HG03432 (cell line): ENCODE measurements around the gene TMEM184A.
A peak's percentile ranks its signal among the peaks of the same experiment; 100 is the strongest.

Experiments used
- ATAC-seq: cut with Tn5 transposase; IDR thresholded peaks from one replicate; pipeline ENCODE4 v1.9.1; 2021; ENCODE audit warnings: mild to moderate bottlenecking, moderate library complexity; ENCODE audit not compliant: unreplicated experiment

The TMEM184A gene

DNA sequence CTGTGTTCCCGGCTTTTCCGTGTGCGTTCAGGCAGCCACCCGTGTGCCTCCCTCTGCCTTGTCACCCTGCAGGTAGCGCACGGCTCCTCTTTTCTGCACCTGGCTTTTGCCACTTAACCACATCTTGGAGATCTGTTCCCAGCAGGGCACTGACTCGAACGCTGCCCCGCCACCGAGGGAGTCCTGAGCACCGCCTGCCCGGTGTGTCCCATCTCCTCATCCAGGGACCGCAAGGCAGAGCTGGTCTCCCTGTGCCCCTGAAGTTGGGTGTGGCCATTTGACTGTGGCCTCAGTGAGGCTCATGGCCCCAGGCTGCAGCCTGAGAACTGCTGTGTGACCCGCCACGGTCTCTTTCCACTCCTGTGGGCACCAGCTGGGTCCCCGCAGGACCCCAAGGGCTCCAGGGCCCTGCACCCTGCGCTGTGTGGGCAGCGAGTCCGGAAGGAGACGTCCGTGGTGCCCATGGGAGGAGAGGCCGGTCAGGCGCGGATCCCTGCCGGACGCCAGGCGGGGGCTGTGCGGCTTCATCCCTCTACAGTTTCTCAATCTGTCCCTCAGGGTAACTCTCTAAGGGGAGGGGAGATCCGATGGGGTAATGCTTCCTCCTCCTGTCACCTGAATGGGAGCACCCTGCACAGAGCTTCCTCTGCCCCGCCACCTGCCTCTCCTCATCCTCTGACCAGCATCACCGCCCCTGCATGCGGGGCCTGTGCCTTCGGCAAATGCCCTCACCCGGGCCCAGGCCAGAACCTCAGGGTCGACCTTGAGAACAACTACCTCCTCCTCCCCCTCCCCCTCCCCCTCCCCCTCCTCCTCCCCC, 50.1 kb downstream of the TMEM184A start:
- no peak for ATAC-seq

DNA sequence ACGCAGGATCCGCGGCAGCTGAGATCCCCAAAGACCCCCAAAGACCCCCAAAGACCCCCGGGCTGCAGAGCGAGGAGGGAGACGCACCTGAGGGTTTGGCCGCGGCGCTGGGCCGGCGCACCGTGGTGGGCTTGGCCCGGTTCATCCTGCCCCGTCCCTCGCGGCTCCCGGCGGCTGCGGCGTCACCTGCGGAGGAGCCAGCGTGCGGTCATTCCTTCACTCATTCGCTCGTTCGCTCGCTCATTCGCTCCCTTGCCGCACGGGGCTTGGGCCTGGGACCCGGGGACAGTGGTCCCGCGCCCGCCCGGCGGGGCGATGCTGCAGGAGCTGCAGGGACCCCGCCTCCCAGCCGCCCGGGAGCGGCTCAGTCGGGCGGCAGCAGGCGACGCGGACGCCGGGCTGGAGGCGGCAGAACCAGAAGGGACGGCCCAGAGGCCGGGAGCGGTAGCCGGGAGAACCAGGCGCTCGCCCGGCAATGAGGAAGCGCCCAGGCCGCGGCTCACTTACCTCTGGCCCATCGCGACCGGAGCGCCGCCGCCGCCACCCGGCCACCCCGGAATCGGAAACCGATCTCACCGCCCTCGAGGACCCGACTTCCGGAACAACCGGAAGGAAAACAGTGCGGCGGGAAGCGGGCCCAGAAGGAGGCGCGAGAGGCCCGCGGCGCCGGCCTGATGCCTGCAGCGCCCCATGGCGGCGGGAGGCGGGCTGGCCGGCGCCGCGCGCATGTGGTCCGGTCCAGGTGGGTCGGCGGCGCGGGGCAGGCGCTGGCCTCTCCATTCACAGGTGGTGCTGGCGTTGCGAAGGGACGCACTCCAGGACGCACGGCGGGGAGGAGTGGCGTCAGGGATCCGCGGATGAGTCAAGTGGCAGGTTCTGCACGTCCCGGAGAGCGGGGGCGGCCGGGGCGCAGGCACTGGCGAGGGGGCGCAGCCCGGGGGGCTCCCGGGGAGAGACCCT, 51.9 kb downstream of the TMEM184A start, which contains the start of gene INTS1:
TSS of gene INTS1 (minus strand) at position 574 of the 960 bp plus-strand sequence. CDS start at position 145, 429 bp downstream.
- peak; percentile 84 for ATAC-seq

DNA sequence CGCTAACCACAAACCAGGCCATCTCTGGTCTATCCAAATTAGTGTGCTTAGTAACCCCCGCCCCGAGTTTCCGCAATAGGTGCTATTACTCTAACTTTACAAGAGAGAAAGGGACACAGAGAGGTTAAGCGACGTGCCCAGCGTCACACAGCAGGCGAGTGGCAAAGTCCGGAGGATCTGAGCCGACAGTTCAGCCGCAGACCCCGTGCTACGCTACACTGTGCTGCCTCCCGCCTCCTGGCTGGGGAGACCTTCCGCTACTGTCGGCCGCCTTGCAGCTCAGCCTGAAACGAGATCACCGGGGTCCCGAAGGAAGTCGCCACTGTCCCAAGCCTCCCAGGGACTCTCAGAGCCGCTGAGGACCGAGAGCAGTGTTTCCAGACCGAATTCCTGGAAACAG, 52.6 kb downstream of the TMEM184A start:
- ATAC-seq, result no peak

DNA sequence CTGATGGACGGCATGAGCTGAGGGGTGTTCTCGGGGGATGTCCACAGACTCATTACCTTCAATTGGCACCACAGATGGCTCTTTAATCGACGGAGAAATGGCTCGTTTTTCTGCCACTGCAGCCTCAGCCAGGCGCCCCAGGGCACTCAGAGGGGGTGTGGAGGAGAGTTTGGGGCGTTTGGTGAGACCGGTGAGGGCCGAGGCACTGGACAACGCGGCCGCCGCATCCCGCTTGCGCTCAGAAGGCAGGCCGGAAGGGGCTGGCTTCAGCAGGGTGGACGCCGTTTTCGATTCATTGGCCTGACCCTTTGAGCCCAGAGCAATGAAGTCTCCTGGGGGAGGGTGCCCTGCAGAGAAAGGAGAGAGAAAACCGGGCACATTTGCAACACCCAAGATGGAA, 53.2 kb downstream of the TMEM184A start:
- ATAC-seq, result no peak

DNA sequence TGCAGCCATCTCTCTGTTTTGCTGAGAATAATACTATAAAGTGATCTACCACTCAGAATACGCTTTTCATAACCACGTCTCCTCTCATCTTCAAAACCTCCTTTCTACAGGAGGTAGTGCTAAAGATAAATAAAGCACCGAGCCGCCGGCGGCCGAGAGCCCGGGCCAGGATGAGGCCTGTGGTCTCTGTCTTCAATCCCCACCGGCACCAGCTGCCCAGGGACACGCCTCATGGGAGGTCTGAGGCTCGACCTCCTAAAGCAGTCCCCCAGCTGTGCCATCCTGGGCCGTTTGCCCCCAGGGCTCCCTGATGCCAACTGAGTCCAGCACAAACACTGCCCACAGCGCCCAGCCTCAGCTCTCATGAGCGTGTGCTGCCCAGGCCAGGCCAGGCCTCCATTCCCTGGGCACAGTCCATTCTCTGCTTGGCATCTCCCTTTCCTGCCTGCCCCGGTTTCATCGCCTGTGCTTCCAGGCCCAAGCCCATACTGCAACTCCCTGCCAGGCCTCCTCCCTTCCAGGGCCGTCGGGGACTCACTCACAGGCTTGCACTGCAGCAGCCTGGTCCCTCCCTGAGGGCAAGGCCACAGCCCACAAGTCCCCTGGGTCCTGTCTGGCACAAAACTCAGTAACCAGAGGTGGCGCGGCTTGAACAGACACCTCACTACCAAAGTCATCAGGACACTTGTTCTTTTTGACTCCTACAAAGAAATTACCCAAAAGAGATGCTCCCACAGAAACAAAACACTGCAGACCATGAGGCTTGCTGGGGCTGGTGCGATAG, 54.3 kb downstream of the TMEM184A start:
- ATAC-seq, result no peak

DNA sequence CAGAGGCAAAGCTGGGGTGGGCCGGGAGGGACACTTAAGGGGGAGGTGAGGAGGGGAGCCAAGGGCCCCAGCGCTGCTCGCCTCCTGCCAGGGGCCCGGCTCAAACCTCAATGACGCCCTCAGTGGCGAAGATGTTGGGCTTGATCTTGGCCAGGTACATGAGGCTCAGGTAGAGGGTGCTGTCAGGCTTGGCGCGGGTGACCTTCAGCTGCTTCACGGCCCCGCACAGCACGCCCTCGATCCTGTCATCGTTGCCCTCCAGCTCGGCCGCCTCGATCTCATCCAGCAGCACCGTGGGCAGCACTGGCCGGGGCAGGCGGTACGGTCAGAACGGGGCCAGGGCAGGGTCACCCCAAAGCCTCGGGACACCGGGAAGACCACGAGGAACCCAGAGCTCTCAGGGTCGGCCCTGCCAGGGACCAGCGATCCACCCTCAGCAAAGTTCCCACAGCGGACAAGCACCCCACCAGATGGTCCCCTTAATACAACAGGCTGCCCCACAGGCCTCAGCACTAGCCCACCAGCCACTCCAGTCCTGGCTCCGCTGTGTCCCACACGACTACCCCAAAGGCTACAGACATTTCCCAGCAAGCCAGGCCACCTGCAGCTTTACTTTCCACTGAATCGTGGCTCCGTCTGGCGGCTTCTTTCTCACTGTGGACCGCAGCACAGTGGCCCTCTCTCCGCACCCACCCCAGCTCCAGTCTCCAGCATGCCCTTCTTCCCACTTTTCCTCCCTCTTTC, 55.8 kb downstream of the TMEM184A start:
- no peak for ATAC-seq

DNA sequence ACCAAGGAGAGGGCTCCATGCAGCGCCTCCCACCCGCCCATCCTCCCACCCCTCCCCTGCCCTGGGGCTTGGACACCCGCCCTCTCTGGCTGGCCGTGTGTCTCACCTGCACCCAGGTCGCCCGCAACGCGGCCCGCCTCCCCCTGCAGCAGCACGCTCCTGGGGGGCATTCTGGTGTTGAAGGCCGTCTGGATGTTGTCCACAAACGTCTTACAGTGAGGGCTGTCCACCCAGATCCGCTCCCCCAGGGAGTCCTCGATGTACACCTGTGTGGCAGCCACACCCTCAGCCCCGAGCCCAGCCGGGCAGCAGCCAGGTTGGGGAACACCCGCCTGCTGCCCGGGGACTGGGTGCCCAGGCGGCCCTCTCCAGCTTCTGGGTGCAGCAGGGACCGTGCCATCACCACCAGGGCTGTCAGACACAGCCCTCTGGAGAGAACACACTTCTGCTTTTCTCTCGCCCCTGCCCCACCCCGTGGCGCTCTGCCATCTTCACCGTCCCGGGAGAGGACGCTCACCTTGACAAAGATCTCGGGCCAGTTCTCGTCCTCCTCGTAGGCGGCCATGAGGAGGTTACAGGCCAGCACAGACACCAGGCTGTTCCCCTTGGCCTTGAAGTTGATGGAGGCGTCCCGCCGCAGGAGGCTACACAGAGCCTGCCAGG, 56.5 kb downstream of the TMEM184A start:
- ATAC-seq, result no peak

DNA sequence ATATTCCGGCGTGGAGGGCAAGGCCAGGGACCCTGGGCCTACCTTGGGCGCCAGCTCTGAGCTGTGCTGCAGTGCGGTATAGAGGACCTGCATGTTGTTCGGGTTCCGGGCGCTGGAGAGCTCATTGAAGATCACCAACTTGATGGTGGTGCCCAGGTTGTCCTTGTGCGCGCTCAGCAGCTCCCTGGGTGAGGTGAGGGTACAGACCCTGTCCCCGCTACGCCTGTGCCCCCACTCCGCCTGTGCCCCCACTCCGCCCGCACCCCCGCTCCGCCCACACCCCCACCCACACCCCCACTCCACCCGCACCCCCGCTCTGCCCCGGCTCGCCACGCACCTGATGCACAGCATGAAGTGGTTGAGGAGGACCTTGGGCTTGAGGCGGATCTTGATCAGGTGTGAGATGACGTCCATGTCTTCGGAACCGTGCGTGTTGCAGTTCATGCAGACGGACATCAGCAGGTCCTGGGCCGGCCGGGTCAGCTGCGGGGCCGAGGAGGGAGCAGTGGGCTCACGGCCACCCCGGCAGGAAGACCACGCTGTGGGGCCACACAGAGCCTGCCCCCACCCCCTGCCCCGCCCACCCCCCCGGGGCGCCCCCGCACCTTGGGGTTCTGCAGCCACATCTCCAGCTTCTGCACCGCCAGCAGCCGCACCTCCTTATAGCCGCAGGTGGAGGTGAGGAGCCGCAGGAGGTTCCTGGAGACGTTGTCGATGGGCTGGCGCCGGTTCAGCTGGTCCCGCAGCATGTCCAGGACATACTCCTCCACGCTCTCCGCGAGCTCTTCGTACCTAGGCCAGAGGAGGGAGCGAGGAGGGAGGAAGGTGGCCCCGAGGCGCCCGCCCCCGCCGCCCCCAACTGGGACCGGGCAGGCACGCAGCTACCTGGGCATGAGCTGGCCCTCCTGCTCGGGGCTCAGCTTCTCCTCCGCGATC, 57.4 kb downstream of the TMEM184A start:
- no peak for ATAC-seq

DNA sequence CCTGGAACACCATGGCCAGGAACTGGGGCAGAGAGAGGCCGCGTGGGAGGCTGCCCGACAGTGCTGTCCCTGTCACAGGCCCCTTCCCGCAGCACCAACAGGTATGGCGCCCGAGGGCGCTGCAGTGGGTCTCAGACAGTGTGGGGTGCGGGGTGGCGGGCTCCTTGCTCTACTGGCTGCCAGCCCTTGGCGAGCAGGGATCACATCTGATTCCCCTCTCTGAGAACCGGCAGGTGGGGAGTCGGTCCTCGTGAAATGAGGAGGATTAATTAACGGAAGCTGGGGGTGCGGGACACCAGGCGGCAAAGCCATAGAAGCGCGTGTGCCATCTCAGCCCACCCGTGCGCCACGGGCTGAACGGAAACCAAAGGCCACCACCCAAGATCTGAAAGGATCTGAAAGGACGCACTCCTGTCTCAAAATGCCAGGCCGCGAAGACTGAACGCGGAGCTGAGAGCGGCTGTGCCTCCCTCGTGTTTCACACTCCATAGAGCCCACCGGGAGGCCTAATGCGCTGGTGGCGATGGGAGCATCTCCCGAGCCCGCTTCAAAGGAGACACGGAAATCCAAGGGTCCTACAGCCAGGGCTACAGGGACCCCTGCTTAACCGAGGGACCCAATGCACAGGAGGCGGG, 58.6 kb downstream of the TMEM184A start:
- no peak for ATAC-seq

DNA sequence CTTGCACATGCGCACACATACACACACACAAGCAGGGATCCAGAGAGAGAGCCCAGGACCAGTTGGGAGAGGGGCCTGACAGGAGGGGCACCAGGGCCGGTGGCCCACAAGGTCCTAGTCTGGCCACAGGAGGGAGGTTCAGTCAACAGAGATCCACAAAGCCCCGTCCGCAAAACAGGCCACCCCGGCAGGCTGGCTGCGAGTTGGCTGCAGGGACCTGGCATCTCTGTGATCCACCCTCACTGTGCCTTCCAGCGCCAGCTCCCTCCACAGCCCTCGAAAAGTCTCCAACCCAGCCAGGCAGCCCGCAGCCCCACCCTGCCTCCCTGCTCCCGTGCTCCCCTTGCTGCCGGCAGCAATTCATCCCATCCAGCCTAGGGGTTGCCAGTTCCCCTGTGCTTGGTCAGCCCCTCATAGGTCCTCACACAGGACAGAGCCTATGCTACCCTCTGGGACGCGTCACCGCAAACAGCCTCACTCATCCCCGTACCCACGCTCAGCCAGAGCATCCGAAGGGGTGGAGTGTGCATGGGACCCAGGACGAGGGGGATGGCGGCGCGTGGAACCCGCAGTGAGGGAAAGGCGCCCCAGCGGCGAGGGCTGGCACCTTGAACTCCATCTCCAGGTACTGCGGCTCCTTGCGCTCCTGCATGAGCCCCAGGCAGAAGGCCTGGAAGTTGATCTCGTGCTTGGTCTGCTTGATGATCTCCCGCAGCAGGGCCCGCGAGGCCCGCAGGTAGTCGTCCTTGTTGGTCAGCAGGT, 59.3 kb downstream of the TMEM184A start:
- ATAC-seq, result no peak

DNA sequence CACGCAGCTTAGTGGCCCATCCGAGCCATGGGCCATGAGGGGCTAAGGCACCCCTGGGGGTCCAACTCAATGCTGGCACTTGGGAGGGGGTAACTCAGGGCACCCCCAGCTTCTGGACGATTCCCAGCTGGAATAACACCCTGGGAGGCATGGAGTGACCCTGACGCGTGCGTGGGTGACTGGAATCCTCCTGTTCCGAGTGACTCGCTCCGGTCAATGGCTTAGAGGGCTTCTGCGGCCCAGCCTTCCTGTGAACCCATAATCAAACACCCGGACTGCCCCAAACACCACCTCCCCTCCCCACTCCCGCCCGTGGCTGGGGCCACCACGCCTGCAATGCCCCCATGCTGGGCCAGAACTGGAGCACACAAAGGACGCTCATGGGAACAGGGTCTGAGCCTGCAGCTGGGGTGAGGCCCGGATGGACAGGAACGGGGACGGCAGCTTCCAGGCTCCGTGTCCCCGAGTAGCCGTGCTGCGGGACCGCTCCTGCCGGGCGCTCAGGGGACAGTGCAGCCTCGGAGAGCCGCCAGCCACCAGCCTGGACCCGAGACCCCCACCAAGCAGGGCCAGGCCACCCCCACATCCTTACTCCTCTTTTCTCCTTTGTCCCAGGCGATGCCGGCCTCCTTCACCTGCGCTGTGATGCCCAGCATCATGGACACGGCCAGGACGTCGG, 60.3 kb downstream of the TMEM184A start:
- no peak for ATAC-seq

DNA sequence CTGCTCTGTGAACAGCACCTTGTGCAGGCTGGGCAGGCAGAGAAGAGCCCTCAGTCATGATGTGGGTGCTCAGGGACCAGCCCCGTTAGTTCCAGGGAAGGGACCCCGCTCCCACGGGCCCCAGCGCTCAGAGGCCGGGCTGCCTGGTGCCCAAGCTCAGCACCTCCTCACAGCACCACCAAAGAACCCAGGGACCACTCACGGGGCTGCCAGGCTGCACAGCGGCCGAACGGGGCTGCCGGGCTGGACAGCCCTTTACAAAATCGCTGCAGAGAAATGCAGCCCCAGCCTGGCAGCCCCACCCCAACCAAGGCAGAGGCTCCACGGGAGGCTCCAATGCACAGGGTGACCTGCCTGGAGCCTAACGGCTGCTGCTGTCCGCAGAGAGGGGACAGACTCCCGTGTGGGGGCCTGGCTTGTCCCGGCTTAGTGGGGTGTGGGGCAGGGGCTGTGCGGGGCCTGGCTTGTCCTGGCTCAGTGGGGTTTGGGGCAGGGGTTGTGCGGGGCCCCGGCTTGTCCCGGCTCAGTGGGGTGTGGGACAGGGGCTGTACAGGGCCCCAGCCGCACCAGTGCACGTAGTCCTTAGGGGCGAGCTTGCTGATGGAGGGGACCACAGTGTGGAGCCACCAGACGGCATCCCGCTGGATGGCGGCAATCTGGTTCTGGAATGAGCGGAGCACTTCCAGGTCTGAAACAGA, 61.0 kb downstream of the TMEM184A start:
- no peak for ATAC-seq

DNA sequence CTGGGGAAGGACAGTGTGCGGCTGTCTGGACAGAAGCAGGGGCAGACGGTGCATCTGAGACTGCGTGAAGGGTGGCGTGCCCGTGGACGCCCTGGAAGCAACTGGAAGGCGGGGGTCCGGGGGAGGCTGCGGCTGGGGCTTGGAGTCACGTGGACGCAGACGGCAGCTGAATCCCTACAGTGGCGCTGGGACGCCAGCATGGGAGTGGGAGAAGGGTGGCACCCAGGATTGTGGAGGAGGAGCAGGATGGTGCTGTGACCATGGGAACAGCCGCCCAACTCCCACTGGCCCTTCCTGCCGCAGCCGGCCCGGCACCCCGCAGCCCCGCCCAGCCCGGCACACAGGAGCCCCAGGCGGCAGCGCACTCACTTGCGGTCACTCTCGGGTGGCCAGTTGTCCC, 61.6 kb downstream of the TMEM184A start:
- ATAC-seq, result no peak

DNA sequence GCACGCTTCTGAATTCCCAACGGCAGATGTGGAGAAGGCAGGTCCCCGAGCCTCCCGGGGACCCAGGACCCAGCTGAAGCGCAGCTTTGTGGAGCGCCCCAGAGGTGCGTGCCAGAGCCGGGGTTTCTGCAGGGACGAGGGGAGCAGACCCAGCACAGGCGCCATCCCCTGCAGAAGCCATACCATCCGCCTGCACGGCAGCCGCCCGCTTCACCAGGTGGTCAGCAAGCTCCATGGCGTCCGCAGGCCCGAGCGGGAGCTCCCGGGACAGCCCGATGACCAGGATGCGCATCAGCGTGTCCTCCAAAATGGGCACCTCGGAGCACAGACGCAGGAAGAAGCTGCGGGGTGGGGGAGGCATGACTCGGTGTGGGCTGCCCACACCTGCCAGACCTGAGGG, 62.4 kb downstream of the TMEM184A start:
- ATAC-seq, result no peak

DNA sequence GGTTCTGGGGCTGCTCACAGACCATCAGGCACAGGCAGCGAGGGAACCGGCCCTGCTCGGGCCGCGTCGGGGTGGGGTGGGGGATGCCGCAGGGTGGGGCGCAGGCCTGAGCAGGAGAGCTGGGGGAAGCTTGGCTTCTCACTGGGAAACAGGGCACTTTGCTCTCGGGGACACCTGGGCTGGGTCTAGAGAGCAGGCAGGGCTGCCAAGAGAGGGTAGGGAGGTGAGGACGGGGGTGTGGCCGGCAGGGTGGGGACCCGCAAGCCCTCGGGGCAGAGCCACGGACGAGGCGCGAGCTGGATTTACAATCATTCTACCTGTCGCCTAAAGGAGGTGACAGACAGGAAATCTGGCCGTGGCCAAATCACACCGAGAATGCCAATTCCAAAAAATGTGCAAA, 62.9 kb downstream of the TMEM184A start:
- ATAC-seq, result no peak

DNA sequence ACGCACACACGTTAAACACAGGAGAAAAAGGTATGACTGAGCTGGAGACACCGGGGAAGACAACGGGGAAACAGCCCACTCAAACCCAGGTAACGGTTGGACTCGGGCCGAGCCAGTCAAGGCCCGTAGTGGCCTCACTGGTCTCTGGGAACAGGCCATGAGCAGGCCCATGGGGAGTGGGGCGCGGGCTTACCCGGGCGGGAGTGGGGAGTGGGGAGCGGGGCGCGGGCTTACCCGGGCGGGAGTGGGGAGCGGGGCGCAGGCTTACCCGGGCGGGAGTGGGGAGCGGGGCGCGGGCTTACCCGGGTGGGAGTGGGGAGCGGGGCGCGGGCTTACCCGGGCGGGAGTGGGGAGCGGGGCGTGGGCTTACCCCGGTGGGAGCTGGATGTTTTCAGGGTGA, 63.4 kb downstream of the TMEM184A start:
- no peak for ATAC-seq
